OCI-LY7 (cell line): ENCODE measurements around the gene B3GALNT2.

Experiments used
- CTCF ChIP-seq: fragments of 200-600 bp; sonication (generic); conservative IDR thresholded peaks from 2 replicates; pipeline ENCODE4 v1.5.1; 2014; ENCODE audit warnings: mild to moderate bottlenecking, antibody characterized with exemption, low read length, moderate library complexity, mixed read lengths
- EZH2phosphoT487 ChIP-seq: fragments of 200-600 bp; sonication (generic); IDR thresholded peaks from 2 replicates; pipeline ENCODE4 v1.6.1; 2018; ENCODE audit warnings: low read depth, borderline replicate concordance, mild to moderate bottlenecking, mixed run types, antibody characterized with exemption, low read length, moderate library complexity, mixed read lengths

- TF ChIP-seq CTCF, result no peak
- TF ChIP-seq EZH2phosphoT487, result no peak
These were observed 61.3 kb downstream of the B3GALNT2 start for GRCh38 chr1:235442788-235443429.
